MM.1S (cell line): ENCODE measurements around the gene AK6.
"Not testable (repeated sequence)": the region's sequence is repeated elsewhere in the genome, so short reads cannot be mapped to it uniquely, and the experiment has no call there.

Experiments
- DNase-seq: peaks from one replicate; pipeline ENCODE4 v3.0.0-alpha.2; 2015
- H2AFZ ChIP-seq: fragments of 300-600 bp; sonication (generic); 2 replicates; pipeline ENCODE4 v1.6.0; 2016; ENCODE audit warnings: antibody characterized with exemption, low read length
- H3F3A ChIP-seq: fragments of 300-600 bp; sonication (generic); 2 replicates; pipeline ENCODE4 v1.6.1; 2016; ENCODE audit warnings: mild to moderate bottlenecking, antibody characterized with exemption, low read length, moderate library complexity, mixed read lengths; ENCODE audit not compliant: insufficient read depth
- H3K27ac ChIP-seq: fragments of 300-600 bp; sonication (generic); 2 replicates; pipeline ENCODE4 v1.5.1; 2016; ENCODE audit warnings: mild to moderate bottlenecking, low read length
- H3K27me3 ChIP-seq: fragments of 300-600 bp; sonication (generic); replicated peaks from 2 replicates; pipeline ENCODE4 v1.6.0; 2016; ENCODE audit warnings: low read length; ENCODE audit not compliant: insufficient read depth
- H3K36me3 ChIP-seq: fragments of 300-600 bp; sonication (generic); replicated peaks from 2 replicates; pipeline ENCODE4 v1.6.1; 2016; ENCODE audit warnings: mild to moderate bottlenecking, low read length, mixed read lengths; ENCODE audit not compliant: insufficient read depth
- H3K4me1 ChIP-seq: fragments of 300-600 bp; sonication (generic); 2 replicates; pipeline ENCODE4 v1.6.1; 2016; ENCODE audit warnings: low read length, mixed read lengths
- H3K4me2 ChIP-seq: fragments of 300-600 bp; sonication (generic); 2 replicates; pipeline ENCODE4 v1.6.0; 2016; ENCODE audit warnings: low read depth, low read length
- H3K4me3 ChIP-seq: fragments of 300-600 bp; sonication (generic); 2 replicates; pipeline ENCODE4 v1.5.1; 2016; ENCODE audit warnings: low read length, mixed read lengths
- H3K79me2 ChIP-seq: fragments of 300-600 bp; sonication (generic); 2 replicates; pipeline ENCODE4 v1.6.1; 2016; ENCODE audit warnings: mixed run types, low read length, mixed read lengths
- H3K9ac ChIP-seq: fragments of 300-600 bp; sonication (generic); 2 replicates; pipeline ENCODE4 v1.6.1; 2016; ENCODE audit warnings: low read length, mixed read lengths
- H3K9me2 ChIP-seq: fragments of 300-600 bp; sonication (generic); replicated peaks from 2 replicates; pipeline ENCODE4 v1.6.1; 2016; ENCODE audit warnings: mild to moderate bottlenecking, low read length, mixed read lengths; ENCODE audit not compliant: insufficient read depth
- H3K9me3 ChIP-seq: fragments of 300-600 bp; sonication (generic); replicated peaks from 2 replicates; pipeline ENCODE4 v1.6.1; 2016; ENCODE audit warnings: mild to moderate bottlenecking, low read length, mixed read lengths; ENCODE audit not compliant: insufficient read depth
- H4K20me1 ChIP-seq: fragments of 300-600 bp; sonication (generic); 2 replicates; pipeline ENCODE4 v1.6.1; 2016; ENCODE audit warnings: mild to moderate bottlenecking, low read length, moderate library complexity, mixed read lengths; ENCODE audit not compliant: insufficient read depth
- CTCF ChIP-seq: fragments of 300-600 bp; sonication (generic); IDR thresholded peaks from 2 replicates; pipeline ENCODE4 v1.5.1; 2016; ENCODE audit warnings: antibody characterized with exemption, low read length, mixed read lengths
- EZH2 ChIP-seq: fragments of 300-600 bp; sonication (generic); optimal IDR thresholded peaks from 2 replicates; pipeline ENCODE3; 2017; ENCODE audit warnings: low read depth, mild to moderate bottlenecking, antibody characterized with exemption, low read length, mixed read lengths
- EZH2phosphoT487 ChIP-seq: fragments of 300-600 bp; sonication (generic); IDR thresholded peaks from 2 replicates; pipeline ENCODE4 v1.6.1; 2018; ENCODE audit warnings: antibody characterized with exemption, low read length

The AK6 gene

GRCh38 chr5:69334793-69335268, 34.5 kb downstream of the AK6 start:
- Histone ChIP-seq H3K9ac (no peak overlapping the region), H3K4me3 (no peak overlapping the region), H3K27me3 (no peaks in the 10 kb centered on the region), H3K9me2 (no peaks in the 10 kb centered on the region), H3K4me1 (0 out of 2 replicates have a peak, but pooled peaks cover 5% of the 10 kb centered on the region), H3K27ac (no peak overlapping the region), H3K4me2 (no peak overlapping the region), H3K9me3 (no peaks in the 10 kb centered on the region), H3K36me3 (no peaks in the 10 kb centered on the region), H4K20me1 (no peaks in the 10 kb centered on the region), H3F3A (peaks cover 10% of the 10 kb centered on the region; the same call in 1 of the 2 replicates), H2AFZ (0 out of 2 replicates have a peak overlapping the region, but pooled peaks have one; percentile 38), H3K79me2 (0 out of 2 replicates have a peak, but pooled peaks cover 7% of the 10 kb centered on the region)
- no peak for TF ChIP-seq EZH2
- TF ChIP-seq CTCF, result peak; percentile 69
- DNase-seq, result peak; percentile 70

GRCh38 chr5:69333668-69334315, 35.5 kb downstream of the AK6 start:
- not testable (repeated sequence) for H4K20me1 ChIP-seq, H2AFZ ChIP-seq, H3K9me2 ChIP-seq, H3K27me3 ChIP-seq, H3K9me3 ChIP-seq, H3K27ac ChIP-seq, DNase-seq, H3K9ac ChIP-seq, H3K36me3 ChIP-seq, H3K4me3 ChIP-seq, H3K4me1 ChIP-seq, H3K79me2 ChIP-seq, H3K4me2 ChIP-seq
- peaks cover 10% of the 10 kb centered on the region; the same call in 1 of the 2 replicates for H3F3A ChIP-seq

- H3K9ac ChIP-seq, result peak overlapping the region; percentile 76
Observed at GRCh38 chr5:69331528-69332445, 37.5 kb downstream of the AK6 start.

More at GRCh38 chr5:69331528-69332445, 37.5 kb downstream of the AK6 start:
- Histone ChIP-seq H3K27me3 (no peaks in the 10 kb centered on the region), H3K4me3 (peak overlapping the region; percentile 81), H3K9me2 (no peaks in the 10 kb centered on the region), H3K79me2 (0 out of 2 replicates have a peak, but pooled peaks cover 7% of the 10 kb centered on the region), H4K20me1 (no peaks in the 10 kb centered on the region), H3K4me1 (0 out of 2 replicates have a peak, but pooled peaks cover 5% of the 10 kb centered on the region), H3K36me3 (no peaks in the 10 kb centered on the region), H3F3A (peaks cover 10% of the 10 kb centered on the region; the same call in 1 of the 2 replicates), H3K9me3 (no peaks in the 10 kb centered on the region), H2AFZ (peak overlapping the region; percentile 93), H3K27ac (peak overlapping the region; percentile 44; the same call in 1 of the 2 replicates), H3K4me2 (peak overlapping the region; percentile 76)
- DNase-seq, result peak; percentile 31
- TF ChIP-seq CTCF (no peak), EZH2 (no peak), EZH2phosphoT487 (no peak)
